GM12878 (cell line): ENCODE results near the gene PRKCZ.

ENCODE experiments used
- EZH2 ChIP-seq: IDR thresholded peaks from 2 replicates; pipeline ENCODE4 v1.6.1; 2012; ENCODE audit warnings: low read depth, mild to moderate bottlenecking, control low read depth, inconsistent platforms, low read length, borderline replicate concordance; ENCODE audit not compliant: control insufficient read depth
- MEF2A ChIP-seq: IDR thresholded peaks from 2 replicates; pipeline ENCODE4 v1.6.1; 2011; ENCODE audit warnings: low read depth, mild to moderate bottlenecking, low read length, moderate library complexity; ENCODE audit not compliant: insufficient read depth
- POLR2AphosphoS5 ChIP-seq: IDR thresholded peaks from 2 replicates; pipeline ENCODE4 v1.6.1; 2011; ENCODE audit warnings: mild to moderate bottlenecking, low read length, inconsistent platforms
- RBBP5 ChIP-seq: fragments of 200-600 bp; sonication (generic); conservative IDR thresholded peaks from 2 replicates; pipeline ENCODE4 v1.6.1; 2016
- SUZ12 ChIP-seq: fragments of 200-600 bp; sonication (generic); IDR thresholded peaks from one replicate; pipeline ENCODE4 v1.6.1; 2018; ENCODE audit warnings: antibody characterized with exemption, mild to moderate bottlenecking; ENCODE audit not compliant: unreplicated experiment
- TF ChIP-seq, protein P1 (sequence below), 3 experiments: IDR thresholded peaks in 2 of 3; conservative IDR thresholded peaks in 1 of 3; 2 replicates each; pipeline ENCODE4 v1.5.1; 2011; ENCODE audit warnings: low read depth in 3 of 3, low read length in 3 of 3, mild to moderate bottlenecking in 3 of 3, control low read depth in 2 of 3, moderate library complexity in 2 of 3, inconsistent platforms in 1 of 3, mixed read lengths in 1 of 3; ENCODE audit not compliant: control insufficient read depth in 2 of 3, insufficient read depth in 1 of 3; ENCODE audit errors: extremely low read depth in 1 of 3
- TF ChIP-seq, protein P2 (sequence below): IDR thresholded peaks from 2 replicates; pipeline ENCODE4 v1.6.1; 2011; ENCODE audit warnings: low read depth, low read length, improper control_type of control experiment, borderline replicate concordance
- TF ChIP-seq, protein P3 (sequence below): IDR thresholded peaks from 2 replicates; pipeline ENCODE4 v1.6.1; 2012; ENCODE audit warnings: low read depth, low read length, improper control_type of control experiment
- TF ChIP-seq, protein P4 (sequence below): IDR thresholded peaks from 2 replicates; pipeline ENCODE4 v1.6.1; 2012; ENCODE audit warnings: low read depth, low read length, improper control_type of control experiment
- TF ChIP-seq, protein P5 (sequence below): IDR thresholded peaks from 2 replicates; pipeline ENCODE4 v1.6.1; 2012; ENCODE audit warnings: mild to moderate bottlenecking, low read depth, low read length

DNA sequence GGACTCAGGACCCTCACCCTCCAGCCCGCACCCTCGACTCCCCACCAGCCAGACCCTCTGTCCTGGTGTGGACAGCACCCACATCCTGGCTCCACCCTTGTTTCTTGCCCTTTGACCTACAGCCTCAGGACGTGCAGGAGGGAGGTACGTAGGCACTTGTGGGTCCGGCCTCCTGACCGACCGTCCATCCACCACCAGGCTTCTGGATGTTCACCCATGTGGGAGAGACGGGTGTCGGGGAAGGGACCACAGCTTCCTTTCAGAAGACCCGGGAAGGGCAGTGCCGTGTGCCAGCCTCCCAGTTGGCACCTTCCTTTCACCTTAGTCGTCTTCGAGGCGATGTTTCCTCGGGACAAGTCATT, 61.4 kb downstream of the PRKCZ start:
- TF ChIP-seq, protein P1, sequence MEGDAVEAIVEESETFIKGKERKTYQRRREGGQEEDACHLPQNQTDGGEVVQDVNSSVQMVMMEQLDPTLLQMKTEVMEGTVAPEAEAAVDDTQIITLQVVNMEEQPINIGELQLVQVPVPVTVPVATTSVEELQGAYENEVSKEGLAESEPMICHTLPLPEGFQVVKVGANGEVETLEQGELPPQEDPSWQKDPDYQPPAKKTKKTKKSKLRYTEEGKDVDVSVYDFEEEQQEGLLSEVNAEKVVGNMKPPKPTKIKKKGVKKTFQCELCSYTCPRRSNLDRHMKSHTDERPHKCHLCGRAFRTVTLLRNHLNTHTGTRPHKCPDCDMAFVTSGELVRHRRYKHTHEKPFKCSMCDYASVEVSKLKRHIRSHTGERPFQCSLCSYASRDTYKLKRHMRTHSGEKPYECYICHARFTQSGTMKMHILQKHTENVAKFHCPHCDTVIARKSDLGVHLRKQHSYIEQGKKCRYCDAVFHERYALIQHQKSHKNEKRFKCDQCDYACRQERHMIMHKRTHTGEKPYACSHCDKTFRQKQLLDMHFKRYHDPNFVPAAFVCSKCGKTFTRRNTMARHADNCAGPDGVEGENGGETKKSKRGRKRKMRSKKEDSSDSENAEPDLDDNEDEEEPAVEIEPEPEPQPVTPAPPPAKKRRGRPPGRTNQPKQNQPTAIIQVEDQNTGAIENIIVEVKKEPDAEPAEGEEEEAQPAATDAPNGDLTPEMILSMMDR (IDR thresholded peaks at IDR 0.05 in 2 of 3, conservative IDR thresholded peaks at IDR 0.05 in 1 of 3; ENCODE audit: control insufficient read depth in 2 of 3, extremely low read depth in 1 of 3, insufficient read depth in 1 of 3, low read depth in 3 of 3, low read length in 3 of 3), result no peak
- TF ChIP-seq, protein P2, sequence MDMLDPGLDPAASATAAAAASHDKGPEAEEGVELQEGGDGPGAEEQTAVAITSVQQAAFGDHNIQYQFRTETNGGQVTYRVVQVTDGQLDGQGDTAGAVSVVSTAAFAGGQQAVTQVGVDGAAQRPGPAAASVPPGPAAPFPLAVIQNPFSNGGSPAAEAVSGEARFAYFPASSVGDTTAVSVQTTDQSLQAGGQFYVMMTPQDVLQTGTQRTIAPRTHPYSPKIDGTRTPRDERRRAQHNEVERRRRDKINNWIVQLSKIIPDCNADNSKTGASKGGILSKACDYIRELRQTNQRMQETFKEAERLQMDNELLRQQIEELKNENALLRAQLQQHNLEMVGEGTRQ, result no peak
- TF ChIP-seq, protein P3, sequence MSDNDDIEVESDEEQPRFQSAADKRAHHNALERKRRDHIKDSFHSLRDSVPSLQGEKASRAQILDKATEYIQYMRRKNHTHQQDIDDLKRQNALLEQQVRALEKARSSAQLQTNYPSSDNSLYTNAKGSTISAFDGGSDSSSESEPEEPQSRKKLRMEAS, result no peak
- TF ChIP-seq MEF2A (no peak), RBBP5 (no peak), EZH2 (no peak), SUZ12 (no peak), POLR2AphosphoS5 (no peak)
- TF ChIP-seq, protein P4, sequence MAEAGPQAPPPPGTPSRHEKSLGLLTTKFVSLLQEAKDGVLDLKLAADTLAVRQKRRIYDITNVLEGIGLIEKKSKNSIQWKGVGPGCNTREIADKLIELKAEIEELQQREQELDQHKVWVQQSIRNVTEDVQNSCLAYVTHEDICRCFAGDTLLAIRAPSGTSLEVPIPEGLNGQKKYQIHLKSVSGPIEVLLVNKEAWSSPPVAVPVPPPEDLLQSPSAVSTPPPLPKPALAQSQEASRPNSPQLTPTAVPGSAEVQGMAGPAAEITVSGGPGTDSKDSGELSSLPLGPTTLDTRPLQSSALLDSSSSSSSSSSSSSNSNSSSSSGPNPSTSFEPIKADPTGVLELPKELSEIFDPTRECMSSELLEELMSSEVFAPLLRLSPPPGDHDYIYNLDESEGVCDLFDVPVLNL, result no peak
- TF ChIP-seq, protein P5, sequence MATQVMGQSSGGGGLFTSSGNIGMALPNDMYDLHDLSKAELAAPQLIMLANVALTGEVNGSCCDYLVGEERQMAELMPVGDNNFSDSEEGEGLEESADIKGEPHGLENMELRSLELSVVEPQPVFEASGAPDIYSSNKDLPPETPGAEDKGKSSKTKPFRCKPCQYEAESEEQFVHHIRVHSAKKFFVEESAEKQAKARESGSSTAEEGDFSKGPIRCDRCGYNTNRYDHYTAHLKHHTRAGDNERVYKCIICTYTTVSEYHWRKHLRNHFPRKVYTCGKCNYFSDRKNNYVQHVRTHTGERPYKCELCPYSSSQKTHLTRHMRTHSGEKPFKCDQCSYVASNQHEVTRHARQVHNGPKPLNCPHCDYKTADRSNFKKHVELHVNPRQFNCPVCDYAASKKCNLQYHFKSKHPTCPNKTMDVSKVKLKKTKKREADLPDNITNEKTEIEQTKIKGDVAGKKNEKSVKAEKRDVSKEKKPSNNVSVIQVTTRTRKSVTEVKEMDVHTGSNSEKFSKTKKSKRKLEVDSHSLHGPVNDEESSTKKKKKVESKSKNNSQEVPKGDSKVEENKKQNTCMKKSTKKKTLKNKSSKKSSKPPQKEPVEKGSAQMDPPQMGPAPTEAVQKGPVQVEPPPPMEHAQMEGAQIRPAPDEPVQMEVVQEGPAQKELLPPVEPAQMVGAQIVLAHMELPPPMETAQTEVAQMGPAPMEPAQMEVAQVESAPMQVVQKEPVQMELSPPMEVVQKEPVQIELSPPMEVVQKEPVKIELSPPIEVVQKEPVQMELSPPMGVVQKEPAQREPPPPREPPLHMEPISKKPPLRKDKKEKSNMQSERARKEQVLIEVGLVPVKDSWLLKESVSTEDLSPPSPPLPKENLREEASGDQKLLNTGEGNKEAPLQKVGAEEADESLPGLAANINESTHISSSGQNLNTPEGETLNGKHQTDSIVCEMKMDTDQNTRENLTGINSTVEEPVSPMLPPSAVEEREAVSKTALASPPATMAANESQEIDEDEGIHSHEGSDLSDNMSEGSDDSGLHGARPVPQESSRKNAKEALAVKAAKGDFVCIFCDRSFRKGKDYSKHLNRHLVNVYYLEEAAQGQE, result no peak
